Mucosa of rectum (tissue), 2 donors: ENCODE measurements around the gene FAU.

Experiments used
- H3K27ac ChIP-seq, 2 donors: one replicate each; pipeline ENCODE4 v1.7.0; 2013; ENCODE audit warnings: inconsistent platforms in 2 of 2, low read depth in 2 of 2, low read length in 2 of 2
- H3K27me3 ChIP-seq, 2 donors: one replicate each; pipeline ENCODE4 v1.7.0; 2013; ENCODE audit warnings: low read length in 2 of 2; ENCODE audit not compliant: control insufficient read depth in 2 of 2, insufficient read depth in 2 of 2
- H3K36me3 ChIP-seq, 2 donors: one replicate each; pipeline ENCODE4 v1.7.0; 2013; ENCODE audit warnings: low read length in 2 of 2; ENCODE audit not compliant: control insufficient read depth in 2 of 2, insufficient read depth in 2 of 2
- H3K4me1 ChIP-seq, 2 donors: one replicate each; pipeline ENCODE4 v1.7.0; 2013; ENCODE audit warnings: low read length in 2 of 2, mild to moderate bottlenecking in 1 of 2; ENCODE audit not compliant: control insufficient read depth in 2 of 2, insufficient read depth in 2 of 2
- H3K4me3 ChIP-seq, 2 donors: one replicate each; pipeline ENCODE4 v1.7.0; 2013; ENCODE audit warnings: low read length in 2 of 2
- H3K9ac ChIP-seq, 2 donors: one replicate each; pipeline ENCODE4 v1.7.0; 2013; ENCODE audit warnings: low read length in 2 of 2, low read depth in 1 of 2, mild to moderate bottlenecking in 1 of 2
- H3K9me3 ChIP-seq, 2 donors: one replicate each; pipeline ENCODE4 v1.7.0; 2013; ENCODE audit warnings: low read length in 2 of 2; ENCODE audit not compliant: control insufficient read depth in 2 of 2
- donor health status: healthy.
- donor health status: Normal muscosa, but diverticular disease.

FAU gene

DNA sequence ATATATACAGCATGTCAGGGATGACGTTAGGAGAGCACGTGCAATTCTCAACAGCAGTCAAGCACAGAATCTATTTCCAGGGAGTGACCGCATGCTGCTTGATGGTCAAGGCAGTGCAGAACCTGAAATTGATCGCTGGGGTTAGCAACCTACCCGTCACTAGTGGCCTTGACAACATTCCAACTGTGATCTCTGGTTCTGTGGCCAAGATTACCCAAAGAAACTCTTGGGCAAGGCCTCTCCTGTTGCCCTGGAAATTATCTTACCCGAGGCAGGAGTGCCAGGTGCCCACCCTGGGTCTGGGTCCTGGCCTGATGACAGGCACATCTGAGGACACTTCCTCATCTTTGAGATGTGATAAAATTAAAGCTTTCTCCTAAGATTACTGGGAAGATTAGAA lies 8.1 kb downstream of the FAU start:
- Histone ChIP-seq H3K4me3 (peak overlapping the region in 1 of 2 donors; percentile 66), H3K27me3 (no peaks in the 10 kb centered on the region), H3K4me1 (peaks cover 38 to 39% of the 10 kb centered on the region in 2 donors), H3K27ac (no peak overlapping the region), H3K9me3 (no peaks in the 10 kb centered on the region), H3K9ac (no peak overlapping the region), H3K36me3 (peaks cover 16 to 25% of the 10 kb centered on the region in 2 donors)

DNA sequence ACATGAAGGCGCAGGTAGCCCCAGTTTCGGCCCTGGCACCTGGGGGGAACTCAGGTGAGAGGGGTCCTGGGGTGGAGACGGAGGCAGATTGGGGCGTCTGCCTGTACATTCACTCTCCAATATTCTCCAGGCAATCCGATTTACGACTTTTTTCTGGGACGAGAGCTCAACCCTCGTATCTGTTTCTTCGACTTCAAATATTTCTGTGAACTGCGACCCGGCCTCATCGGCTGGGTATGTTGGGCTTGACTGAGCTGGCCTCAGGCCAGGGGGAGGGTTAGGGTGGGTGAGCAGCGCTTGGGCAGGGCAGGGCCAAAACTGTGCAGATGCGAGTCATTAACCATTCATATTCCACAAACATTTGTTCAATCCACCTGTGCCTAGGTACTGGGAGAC lies 8.6 kb downstream of the FAU start:
- peak overlapping the region; percentile 65 to 74 for H3K9ac ChIP-seq
- peaks cover 38 to 39% of the 10 kb centered on the region in 2 donors for H3K4me1 ChIP-seq
- no peaks in the 10 kb centered on the region for H3K27me3 ChIP-seq
- H3K27ac ChIP-seq: no peak overlapping the region
- H3K36me3 ChIP-seq: peaks cover 16 to 21% of the 10 kb centered on the region in 2 donors
- H3K9me3 ChIP-seq: no peaks in the 10 kb centered on the region
- peak overlapping the region; percentile 66 for H3K4me3 ChIP-seq

GRCh38 chr11:65112546-65113360 lies 9.2 kb downstream of the FAU start:
- Histone ChIP-seq H3K4me1 (peaks cover 38 to 39% of the 10 kb centered on the region in 2 donors), H3K9me3 (no peaks in the 10 kb centered on the region), H3K9ac (peak overlapping the region; percentile 65 to 74), H3K4me3 (peak overlapping the region; percentile 66), H3K27me3 (no peaks in the 10 kb centered on the region), H3K36me3 (peaks cover 16 to 19% of the 10 kb centered on the region in 2 donors), H3K27ac (peak overlapping the region in 1 of 2 donors; percentile 61)

GRCh38 chr11:65111744-65112545 lies 10.0 kb downstream of the FAU start, which contains the start of gene TM7SF2:
TM7SF2 (plus strand) TSS chr11:65111872; CDS start chr11:65112016, 144 bp downstream.
- peaks cover 37 to 39% of the 10 kb centered on the region in 2 donors for H3K4me1 ChIP-seq
- no peaks in the 10 kb centered on the region for H3K27me3 ChIP-seq
- H3K27ac ChIP-seq: peak within 1 kb of the TSS; percentile 0 to 61
- peaks cover 19 to 26% of the 10 kb centered on the region in 2 donors for H3K36me3 ChIP-seq
- H3K9ac ChIP-seq: peak within 1 kb of the TSS; percentile 65 to 74
- no peaks in the 10 kb centered on the region for H3K9me3 ChIP-seq
- H3K4me3 ChIP-seq: peak within 1 kb of the TSS; percentile 66

- Histone ChIP-seq H3K36me3 (peaks cover 19 to 26% of the 10 kb centered on the region in 2 donors), H3K4me1 (peaks cover 30 to 32% of the 10 kb centered on the region in 2 donors)
Measured at GRCh38 chr11:65111159-65111743, 10.7 kb downstream of the FAU start.

DNA sequence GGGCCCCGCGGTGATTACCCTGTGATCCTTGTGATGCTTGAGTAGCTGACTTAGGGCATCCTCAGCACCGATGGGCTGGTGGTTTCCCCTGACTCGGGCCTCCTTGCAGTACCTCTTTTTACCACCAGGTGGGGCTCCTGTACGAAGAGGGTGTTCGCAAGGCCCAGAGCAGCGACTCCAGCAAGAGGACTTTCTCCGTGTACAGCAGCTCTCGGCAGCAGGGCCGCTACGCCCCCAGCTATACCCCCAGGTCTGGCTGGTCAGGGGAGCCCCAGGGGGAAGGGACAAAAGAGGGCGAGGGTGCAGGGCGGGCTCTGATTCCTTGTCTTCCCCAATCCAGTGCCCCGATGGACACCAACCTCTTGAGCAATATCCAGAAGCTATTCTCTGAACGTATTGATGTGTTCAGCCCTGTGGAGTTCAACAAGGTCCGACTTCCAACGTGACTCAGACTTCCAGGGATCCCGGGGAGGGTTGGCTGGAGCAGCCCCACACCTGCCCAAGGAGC lies 11.5 kb downstream of the FAU start:
- Histone ChIP-seq H3K4me3 (no peak overlapping the region), H3K27me3 (no peaks in the 10 kb centered on the region), H3K4me1 (peaks cover 25% of the 10 kb centered on the region in 2 donors), H3K27ac (peak overlapping the region in 1 of 2 donors; percentile 61), H3K9me3 (no peaks in the 10 kb centered on the region), H3K36me3 (peaks cover 21 to 24% of the 10 kb centered on the region in 2 donors), H3K9ac (peak overlapping the region in 1 of 2 donors; percentile 32)

More at GRCh38 chr11:65111159-65111743, 10.7 kb downstream of the FAU start:
- H3K27ac ChIP-seq: peak overlapping the region in 1 of 2 donors; percentile 61
- peak overlapping the region in 1 of 2 donors; percentile 31 for H3K4me3 ChIP-seq
- H3K9me3 ChIP-seq: no peaks in the 10 kb centered on the region
- H3K27me3 ChIP-seq: no peaks in the 10 kb centered on the region
- no peak overlapping the region for H3K9ac ChIP-seq

DNA sequence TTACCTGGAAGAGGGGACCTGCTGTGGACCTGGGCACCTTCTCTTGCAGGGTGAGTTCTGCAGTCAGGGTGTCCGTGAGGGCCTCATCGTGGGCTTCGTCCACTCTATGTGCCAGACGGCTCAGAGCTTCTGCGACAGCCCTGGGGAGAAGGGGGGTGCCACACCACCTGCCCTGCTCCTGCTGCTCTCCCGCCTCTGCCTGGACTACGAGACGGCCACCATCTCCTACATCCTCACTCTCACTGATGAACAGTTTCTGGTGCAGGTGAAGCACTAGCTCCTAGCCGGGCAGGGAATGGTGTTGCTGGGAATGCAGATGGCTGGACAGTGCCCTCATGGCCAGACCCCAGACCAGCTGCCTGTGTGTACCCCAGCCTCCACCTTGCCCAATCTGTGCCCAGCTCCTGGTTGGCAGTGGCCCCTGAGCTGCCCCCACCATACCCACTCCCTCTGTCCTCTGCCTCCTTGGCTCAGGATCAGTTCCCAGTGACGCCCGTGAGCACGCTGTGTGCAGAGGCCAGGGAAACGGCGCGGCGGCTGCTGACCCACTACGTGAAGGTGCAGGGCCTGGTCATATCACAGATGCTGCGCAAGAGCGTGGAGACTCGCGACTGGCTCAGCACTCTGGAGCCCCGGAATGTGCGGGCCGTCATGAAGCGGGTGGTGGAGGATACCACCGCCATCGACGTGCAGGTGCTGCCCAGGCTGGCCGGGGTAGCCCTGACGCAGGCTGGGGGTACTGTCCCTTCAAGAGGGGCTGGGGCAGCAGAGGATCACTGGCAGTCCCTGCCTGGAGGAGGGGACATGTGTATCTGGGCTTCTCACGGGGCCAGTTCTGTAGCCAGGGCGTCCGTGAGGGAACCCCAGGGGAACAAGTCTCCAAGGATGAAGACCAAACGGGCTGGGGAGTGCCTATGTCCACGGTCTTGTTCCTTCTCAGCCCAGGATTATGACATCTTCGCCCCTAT lies 12.4 kb downstream of the FAU start:
- Histone ChIP-seq H3K27me3 (no peaks in the 10 kb centered on the region), H3K36me3 (peaks cover 23 to 25% of the 10 kb centered on the region in 2 donors), H3K9ac (no peak overlapping the region), H3K9me3 (no peaks in the 10 kb centered on the region), H3K4me1 (peaks cover 25% of the 10 kb centered on the region in 2 donors), H3K4me3 (no peak overlapping the region), H3K27ac (no peak overlapping the region)

- Histone ChIP-seq H3K4me1 (peaks cover 23 to 24% of the 10 kb centered on the region in 2 donors), H3K9me3 (no peaks in the 10 kb centered on the region), H3K9ac (no peak overlapping the region), H3K36me3 (peaks cover 23 to 25% of the 10 kb centered on the region in 2 donors), H3K4me3 (no peak overlapping the region), H3K27me3 (no peaks in the 10 kb centered on the region), H3K27ac (no peak overlapping the region)
Measured at GRCh38 chr11:65108469-65109123, 13.3 kb downstream of the FAU start.
